LNCaP clone FGC (cell line): ENCODE measurements around the gene CTSL.

ENCODE experiments used
- DNase-seq: peaks from one replicate; pipeline ENCODE4 v3.0.0-alpha.2; 2011; ENCODE audit warnings: low read depth
- H3K4me3 ChIP-seq: 2 replicates; pipeline ENCODE4 v1.5.1; 2011; ENCODE audit warnings: mild to moderate bottlenecking, low read depth, low read length, control low read depth
- CTCF ChIP-seq: IDR thresholded peaks from 2 replicates; pipeline ENCODE4 v1.5.1; 2012; ENCODE audit warnings: mild to moderate bottlenecking; ENCODE audit not compliant: control insufficient read depth, insufficient read depth; ENCODE audit errors: extremely low read depth

The CTSL gene

GRCh38 chr9:87701931-87702421 is 23.9 kb upstream of the CTSL start:
- no peak for DNase-seq

GRCh38 chr9:87702921-87703320 is 23.0 kb upstream of the CTSL start:
- no peak overlapping the region for H3K4me3 ChIP-seq
- no peak for DNase-seq
- no peak for TF ChIP-seq CTCF

More at GRCh38 chr9:87701931-87702421, 23.9 kb upstream of the CTSL start:
- no peak for TF ChIP-seq CTCF
- H3K4me3 ChIP-seq = no peak overlapping the region

- no peak overlapping the region for H3K4me3 ChIP-seq
- DNase-seq = no peak
- TF ChIP-seq CTCF = no peak
Measured at GRCh38 chr9:87703636-87704276, 22.2 kb upstream of the CTSL start.

GRCh38 chr9:87704342-87704741 is 21.6 kb upstream of the CTSL start:
- DNase-seq = no peak
- no peak overlapping the region for H3K4me3 ChIP-seq
- no peak for TF ChIP-seq CTCF

GRCh38 chr9:87706066-87706739 is 19.7 kb upstream of the CTSL start:
- no peak for TF ChIP-seq CTCF
- DNase-seq = no peak
- H3K4me3 ChIP-seq = no peak overlapping the region

GRCh38 chr9:87707805-87708506 is 18.0 kb upstream of the CTSL start:
- no peak for DNase-seq
- no peak for TF ChIP-seq CTCF

More at GRCh38 chr9:87707805-87708506, 18.0 kb upstream of the CTSL start:
- H3K4me3 ChIP-seq = no peak overlapping the region
